ENCODE results near the gene LPCAT1. TPM values are rescaled to one million over a fixed set of nuclear protein-coding genes. Genes with fewer than 3 reads are reported as not detected.

The LPCAT1 gene
- total RNA-seq, 1 donor from 2014 or later = 86.2 TPM

GRCh38 chr5:1535646-1536045 lies 11.9 kb upstream of the LPCAT1 start:
- Histone ChIP-seq H3K4me3 (no peak overlapping the region), H3K36me3 (no peaks in the 10 kb centered on the region), H3K4me1 (peaks cover 0 to 3% of the 10 kb centered on the region in 2 donors), H3K27me3 (no peaks in the 10 kb centered on the region), H3K9me3 (no peaks in the 10 kb centered on the region), H3K27ac (no peak overlapping the region)
- DNase-seq (ENCODE audit: low spot score in 2 of 2) = no peak
- no peak for TF ChIP-seq CTCF (IDR thresholded peaks at IDR 0.05)
- intact Hi-C loops (cut with DNase I) = no loop called here

- Histone ChIP-seq H3K9me3 (no peaks in the 10 kb centered on the region), H3K4me3 (no peak overlapping the region), H3K27ac (no peak overlapping the region), H3K4me1 (peaks cover 0 to 3% of the 10 kb centered on the region in 2 donors), H3K27me3 (no peaks in the 10 kb centered on the region), H3K36me3 (no peaks in the 10 kb centered on the region)
- no peak for TF ChIP-seq CTCF (IDR thresholded peaks at IDR 0.05)
- DNase-seq (ENCODE audit: low spot score in 2 of 2) = no peak
- intact Hi-C loops (cut with DNase I) = no loop called here
These were observed 8.6 kb upstream of the LPCAT1 start for GRCh38 chr5:1532384-1532783.

GRCh38 chr5:1529498-1529897 lies 5.7 kb upstream of the LPCAT1 start:
- Histone ChIP-seq H3K27ac (no peak overlapping the region), H3K4me3 (no peak overlapping the region), H3K9me3 (no peaks in the 10 kb centered on the region), H3K27me3 (no peaks in the 10 kb centered on the region), H3K36me3 (no peaks in the 10 kb centered on the region), H3K4me1 (no peaks in the 10 kb centered on the region)
- no peak for TF ChIP-seq CTCF (IDR thresholded peaks at IDR 0.05)
- intact Hi-C loops (cut with DNase I) = no loop called here
- DNase-seq (ENCODE audit: low spot score in 2 of 2) = no peak

GRCh38 chr5:1527533-1528205 lies 3.9 kb upstream of the LPCAT1 start:
- Histone ChIP-seq H3K4me1 (peaks cover 0 to 6% of the 10 kb centered on the region in 2 donors), H3K27me3 (no peaks in the 10 kb centered on the region), H3K36me3 (no peaks in the 10 kb centered on the region), H3K9me3 (no peaks in the 10 kb centered on the region), H3K4me3 (no peak overlapping the region), H3K27ac (no peak overlapping the region)
- peak in 1 of 2 donors; percentile 37 for DNase-seq (ENCODE audit: low spot score in 2 of 2)
- intact Hi-C loops (cut with DNase I) = no loop called here
- TF ChIP-seq CTCF (IDR thresholded peaks at IDR 0.05) = no peak

GRCh38 chr5:1526681-1527131 lies 2.9 kb upstream of the LPCAT1 start:
- intact Hi-C loops (cut with DNase I) = no loop called here
- no peak for TF ChIP-seq CTCF (IDR thresholded peaks at IDR 0.05)
- no peak overlapping the region for H3K4me3 ChIP-seq
- peak in 1 of 2 donors; percentile 44 for DNase-seq (ENCODE audit: low spot score in 2 of 2)
- H3K4me1 ChIP-seq = peaks cover 0 to 14% of the 10 kb centered on the region in 2 donors
- H3K9me3 ChIP-seq = no peaks in the 10 kb centered on the region
- no peaks in the 10 kb centered on the region for H3K36me3 ChIP-seq
- H3K27me3 ChIP-seq = no peaks in the 10 kb centered on the region
- H3K27ac ChIP-seq = no peak overlapping the region
